CD14-positive monocyte (primary cell): ENCODE results near the gene GALR2. TPM values are rescaled to one million over a fixed set of nuclear protein-coding genes. Genes with fewer than 3 reads are reported as not detected.
A peak's percentile ranks its signal among the peaks of the same experiment; 100 is the strongest.

Experiments
- DNase-seq, 3 donors: peaks; one replicate each; pipeline ENCODE4 v3.0.0-alpha.2; 2011 to 2022
- H2AFZ ChIP-seq: 2 replicates; pipeline ENCODE4 v1.6.0; 2012; ENCODE audit warnings: mild to moderate bottlenecking, low read depth, low read length, inconsistent platforms; ENCODE audit not compliant: insufficient read depth, poor library complexity, severe bottlenecking
- H3K27ac ChIP-seq, 2 donors: 1 replicate in 1 of 2; 2 replicates in 1 of 2; pipeline ENCODE4 v1.5.1; 2012 to 2013; ENCODE audit warnings: low read length in 2 of 2, control low read depth in 1 of 2, inconsistent platforms in 1 of 2, low read depth in 1 of 2, mild to moderate bottlenecking in 1 of 2
- H3K27me3 ChIP-seq, 2 donors: one replicate each; pipeline versions ENCODE4 v1.6.0 to v1.6.1; 2011 to 2013; ENCODE audit warnings: low read length in 2 of 2; ENCODE audit not compliant: control insufficient read depth in 2 of 2, insufficient read depth in 2 of 2
- H3K36me3 ChIP-seq, 2 donors: replicated peaks in 1 of 2; 1 replicate in 1 of 2; 2 replicates in 1 of 2; pipeline versions ENCODE4 v1.5.1 to v1.6.1; 2012 to 2013; ENCODE audit warnings: low read length in 2 of 2, control low read depth in 1 of 2, inconsistent platforms in 1 of 2, mild to moderate bottlenecking in 1 of 2; ENCODE audit not compliant: insufficient read depth in 2 of 2, control insufficient read depth in 1 of 2
- H3K4me1 ChIP-seq, 2 donors: 1 replicate in 1 of 2; 2 replicates in 1 of 2; pipeline versions ENCODE4 v1.5.1 to v1.6.1; 2012 to 2013; ENCODE audit warnings: low read length in 2 of 2, control low read depth in 1 of 2, inconsistent platforms in 1 of 2, mild to moderate bottlenecking in 1 of 2, moderate library complexity in 1 of 2; ENCODE audit not compliant: insufficient read depth in 2 of 2, control insufficient read depth in 1 of 2
- H3K4me2 ChIP-seq: replicated peaks from 2 replicates; pipeline ENCODE3; 2012; ENCODE audit warnings: low read length, moderate library complexity, mild to moderate bottlenecking; ENCODE audit not compliant: poor library complexity, severe bottlenecking; ENCODE audit errors: extremely low read depth
- H3K4me3 ChIP-seq, 3 experiments: fragments of 200-600 bp in 1 of 3; sonication (generic) in 1 of 3; replicated peaks in 1 of 3; 1 replicate in 2 of 3; 2 replicates in 1 of 3; pipeline ENCODE4 v1.5.1; 2011 to 2013; ENCODE audit warnings: low read length in 3 of 3, mild to moderate bottlenecking in 3 of 3, control low read depth in 2 of 3, low read depth in 2 of 3, inconsistent platforms in 1 of 3, moderate library complexity in 1 of 3
- H3K79me2 ChIP-seq: 2 replicates; pipeline ENCODE4 v1.6.0; 2012; ENCODE audit warnings: mild to moderate bottlenecking, control low read depth, inconsistent platforms, low read length, moderate library complexity; ENCODE audit not compliant: insufficient read depth
- H3K9ac ChIP-seq: 2 replicates; pipeline ENCODE4 v1.6.0; 2017; ENCODE audit warnings: low read length, mild to moderate bottlenecking; ENCODE audit not compliant: insufficient read depth, poor library complexity, severe bottlenecking
- H3K9me3 ChIP-seq, 2 donors: replicated peaks in 1 of 2; 1 replicate in 1 of 2; 2 replicates in 1 of 2; pipeline versions ENCODE4 v1.5.1 to v1.6.1; 2012 to 2013; ENCODE audit warnings: low read length in 2 of 2, control low read depth in 1 of 2; ENCODE audit not compliant: control insufficient read depth in 1 of 2, insufficient read depth in 1 of 2
- H4K20me1 ChIP-seq: 2 replicates; pipeline ENCODE4 v1.6.0; 2012; ENCODE audit warnings: mild to moderate bottlenecking, low read length, control low read depth, moderate library complexity; ENCODE audit not compliant: insufficient read depth
- H3K27ac Mint-ChIP-seq, 7 donors: one replicate each; pipeline ENCODE4 v1.8.0; 2020; ENCODE audit warnings: mild to moderate bottlenecking in 7 of 7, mixed read lengths in 7 of 7, moderate library complexity in 6 of 7, inconsistent platforms in 2 of 7
- H3K27me3 Mint-ChIP-seq, 3 donors: one replicate each; pipeline ENCODE4 v1.8.0; 2021 to 2022; ENCODE audit warnings: low read depth in 3 of 3, mild to moderate bottlenecking in 3 of 3, mixed read lengths in 3 of 3, moderate library complexity in 3 of 3, inconsistent platforms in 1 of 3
- H3K36me3 Mint-ChIP-seq, 2 donors: one replicate each; pipeline ENCODE4 v1.8.0; 2020; ENCODE audit warnings: mixed read lengths in 2 of 2, inconsistent platforms in 1 of 2, mild to moderate bottlenecking in 1 of 2
- H3K4me1 Mint-ChIP-seq: one replicate; pipeline ENCODE4 v1.8.0; 2020; ENCODE audit warnings: mild to moderate bottlenecking, mixed read lengths
- H3K4me3 Mint-ChIP-seq, 2 donors: one replicate each; pipeline ENCODE4 v1.8.0; 2020; ENCODE audit warnings: mild to moderate bottlenecking in 2 of 2, mixed read lengths in 2 of 2, moderate library complexity in 1 of 2
- H3K9me3 Mint-ChIP-seq, 7 donors: one replicate each; pipeline ENCODE4 v1.8.0; 2020 to 2022; ENCODE audit warnings: mixed read lengths in 7 of 7, mild to moderate bottlenecking in 6 of 7, moderate library complexity in 6 of 7, inconsistent platforms in 2 of 7
- WGBS: methylation state at CpG from one replicate; pipeline ENCODE4 v1.1.5; 2013; ENCODE audit warnings: missing lambda C conversion rate; ENCODE audit not compliant: insufficient coverage; 5-methylcytosine and 5-hydroxymethylcytosine counted together
- intact Hi-C, 2 donors: fragments of 100-400 bp; cut with micrococcal nuclease; formaldehyde crosslinking; loops; one replicate each; pipeline versions ENCODE4 v1.15.0 to v1.15.1; 2023
- polyA plus RNA-seq, 3 donors: library from polyadenylated mRNA; depleted of rRNA in 1 of 3; unstranded in 2 of 3; stranded (reverse) in 1 of 3; fragments of 300-500 nt in 2 of 3; fragments of >200 nt in 1 of 3; fragmentation: Illumina TruSeq in 2 of 3; gene quantifications; 1 replicate in 2 of 3; 2 replicates in 1 of 3; pipeline ENCODE4 v1.2.3, GENCODE V29; 2012 to 2021
- TF ChIP-seq, protein P1 (sequence below): fragments of 200-600 bp; IDR thresholded peaks from one replicate; pipeline ENCODE4 v1.8.0; 2022; ENCODE audit warnings: antibody characterized with exemption, mild to moderate bottlenecking

The GALR2 gene
- polyA plus RNA-seq, 3 donors, result 0.22 to 4.8 (median 1.1) TPM

DNA sequence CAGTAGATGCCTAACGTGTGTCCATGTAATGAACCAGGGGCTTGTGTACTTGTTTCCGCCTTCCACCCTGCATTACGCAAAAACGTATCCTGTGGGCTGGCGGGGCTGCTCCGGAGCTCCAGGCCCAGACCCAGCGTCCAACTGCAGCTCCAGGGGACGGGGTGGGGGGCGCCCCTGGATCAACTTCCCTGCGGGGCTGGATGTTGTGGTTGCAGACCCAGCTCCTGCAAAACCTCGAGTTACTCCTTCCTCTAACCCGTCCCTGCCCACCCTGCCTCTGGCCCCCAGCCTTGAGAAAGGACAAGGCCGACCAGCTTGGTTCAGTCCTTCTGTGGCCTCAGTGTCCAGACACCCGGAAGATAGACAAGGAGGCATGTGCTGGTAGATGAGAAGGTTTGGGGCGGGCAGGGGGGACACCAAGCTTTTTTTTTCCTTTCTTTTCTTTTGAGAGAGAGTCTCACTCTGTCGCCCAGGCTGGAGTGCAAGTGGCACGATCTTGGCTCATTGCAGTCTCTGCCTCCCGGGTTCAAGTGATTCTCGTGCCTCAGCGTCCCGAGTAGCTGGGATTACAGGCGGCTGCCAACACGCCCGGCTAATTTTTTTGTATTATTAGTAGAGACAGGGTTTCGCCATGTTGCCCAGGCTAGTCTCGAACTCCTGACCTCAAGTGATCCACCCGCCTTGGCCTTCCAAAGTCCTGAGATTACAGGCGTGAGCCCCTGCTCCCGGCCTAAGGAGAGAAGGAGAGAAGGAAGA is 29.7 kb downstream of the GALR2 start:
- H3K4me1 ChIP-seq, result peaks cover 42 to 45% of the 10 kb centered on the region in 2 donors
- Mint-ChIP-seq H3K27me3 (peaks cover 0 to 7% (median 1%) of the 10 kb centered on the region in 3 donors), H3K9me3 (no peaks in the 10 kb centered on the region), H3K36me3 (peaks cover 21 to 25% of the 10 kb centered on the region in 2 donors), H3K4me1 (peaks cover 34% of the 10 kb centered on the region), H3K4me3 (peak overlapping the region; percentile 98), H3K27ac (peak overlapping the region; percentile 92 to 96 (median 93))
- H3K4me2 ChIP-seq, result peak overlapping the region; percentile 96
- H3K4me3 ChIP-seq, result peak overlapping the region; percentile 64 to 85 (median 81)
- peaks cover 21% of the 10 kb centered on the region for H3K79me2 ChIP-seq
- peaks cover 21 to 26% of the 10 kb centered on the region in 2 donors for H3K36me3 ChIP-seq
- intact Hi-C loops, result loop anchor here in 1 of 2 donors (5.0 kb wide), 1 partner anchor 163 kb away; the partner anchor contains the start of gene UBALD2
- H3K27me3 ChIP-seq, result no peaks in the 10 kb centered on the region
- peak overlapping the region; percentile 80 to 85 for H3K27ac ChIP-seq
- peak overlapping the region; percentile 86 for H2AFZ ChIP-seq
- DNase-seq, result peak in 1 of 3 donors; percentile 49
- no peaks in the 10 kb centered on the region for H4K20me1 ChIP-seq
- WGBS, result 30% methylated on average over 14 of the region's 29 CpGs
- H3K9ac ChIP-seq, result peak overlapping the region; percentile 81
- no peaks in the 10 kb centered on the region for H3K9me3 ChIP-seq
- TF ChIP-seq, protein P1, sequence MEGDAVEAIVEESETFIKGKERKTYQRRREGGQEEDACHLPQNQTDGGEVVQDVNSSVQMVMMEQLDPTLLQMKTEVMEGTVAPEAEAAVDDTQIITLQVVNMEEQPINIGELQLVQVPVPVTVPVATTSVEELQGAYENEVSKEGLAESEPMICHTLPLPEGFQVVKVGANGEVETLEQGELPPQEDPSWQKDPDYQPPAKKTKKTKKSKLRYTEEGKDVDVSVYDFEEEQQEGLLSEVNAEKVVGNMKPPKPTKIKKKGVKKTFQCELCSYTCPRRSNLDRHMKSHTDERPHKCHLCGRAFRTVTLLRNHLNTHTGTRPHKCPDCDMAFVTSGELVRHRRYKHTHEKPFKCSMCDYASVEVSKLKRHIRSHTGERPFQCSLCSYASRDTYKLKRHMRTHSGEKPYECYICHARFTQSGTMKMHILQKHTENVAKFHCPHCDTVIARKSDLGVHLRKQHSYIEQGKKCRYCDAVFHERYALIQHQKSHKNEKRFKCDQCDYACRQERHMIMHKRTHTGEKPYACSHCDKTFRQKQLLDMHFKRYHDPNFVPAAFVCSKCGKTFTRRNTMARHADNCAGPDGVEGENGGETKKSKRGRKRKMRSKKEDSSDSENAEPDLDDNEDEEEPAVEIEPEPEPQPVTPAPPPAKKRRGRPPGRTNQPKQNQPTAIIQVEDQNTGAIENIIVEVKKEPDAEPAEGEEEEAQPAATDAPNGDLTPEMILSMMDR, result no peak

DNA sequence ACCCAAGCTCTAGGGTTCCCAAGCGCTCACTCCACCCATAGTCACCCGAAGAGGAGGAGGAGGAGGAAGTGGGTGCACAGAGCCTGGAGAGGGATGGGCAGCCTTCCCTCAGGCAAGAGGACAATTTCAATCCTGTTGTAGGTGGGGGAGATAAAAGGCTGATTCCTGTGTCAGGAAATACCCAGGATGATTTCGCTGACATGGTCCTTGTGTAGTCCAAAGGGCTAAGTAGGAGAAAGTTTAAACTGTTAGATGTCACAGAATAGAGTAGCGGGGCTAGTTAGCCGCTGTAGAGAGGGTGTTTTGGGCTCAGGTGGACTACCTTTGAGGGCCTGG is 30.3 kb downstream of the GALR2 start:
- peak overlapping the region in 4 of 7 donors; percentile 83 to 96 (median 93) for H3K27ac Mint-ChIP-seq
- TF ChIP-seq, protein P1, result no peak
- Histone ChIP-seq H3K27me3 (no peaks in the 10 kb centered on the region), H3K36me3 (peaks cover 18 to 20% of the 10 kb centered on the region in 2 donors), H3K79me2 (peaks cover 21% of the 10 kb centered on the region), H2AFZ (peak overlapping the region; percentile 86), H3K9me3 (no peaks in the 10 kb centered on the region), H4K20me1 (no peaks in the 10 kb centered on the region), H3K4me3 (peak overlapping the region in 1 of 3 experiments; percentile 85), H3K4me2 (peak overlapping the region; percentile 13), H3K9ac (no peak overlapping the region), H3K4me1 (peaks cover 42 to 45% of the 10 kb centered on the region in 2 donors), H3K27ac (no peak overlapping the region)
- no peaks in the 10 kb centered on the region for H3K9me3 Mint-ChIP-seq
- peaks cover 0 to 11% (median 1%) of the 10 kb centered on the region in 3 donors for H3K27me3 Mint-ChIP-seq
- 100% methylated on average over 1 of the region's 5 CpGs for WGBS
- DNase-seq, result peak in 1 of 3 donors; percentile 4
- H3K36me3 Mint-ChIP-seq, result peaks cover 15 to 19% of the 10 kb centered on the region in 2 donors
- H3K4me3 Mint-ChIP-seq, result peak overlapping the region in 1 of 2 donors; percentile 98
- intact Hi-C loops, result loop anchor here in 1 of 2 donors (5.0 kb wide), 1 partner anchor 162 kb away; the partner anchor contains the start of gene UBALD2
- peaks cover 34% of the 10 kb centered on the region for H3K4me1 Mint-ChIP-seq
